ENCODE results near the gene TSACC. TPM values are rescaled to one million over a fixed set of nuclear protein-coding genes. Genes with fewer than 3 reads are reported as not detected.

TSACC gene
- total and polyA plus RNA-seq, 4 donors: 0.29 to 0.45 TPM; not detected in 2

- no peak overlapping the region for H3K4me3 ChIP-seq
- no peaks in the 10 kb centered on the region for H3K36me3 ChIP-seq (ENCODE audit: control insufficient read depth in 4 of 4, insufficient read depth in 4 of 4, low read length in 4 of 4)
- no peaks in the 10 kb centered on the region for H3K4me1 ChIP-seq (ENCODE audit: control insufficient read depth in 5 of 5, insufficient read depth in 5 of 5, low read length in 5 of 5)
- ATAC-seq (ENCODE audit: insufficient read depth, low FRiP score) (no peak), DNase-seq (no peak)
- TF ChIP-seq CTCF (IDR thresholded peaks at IDR 0.05; ENCODE audit: control extremely low read depth, extremely low read depth): no peak
- 85 to 88% methylated on average over 6 of the region's 6 CpGs for WGBS, 2 donors
- no peak overlapping the region for H3K27ac ChIP-seq (ENCODE audit: low read depth in 1 of 2, low read length in 1 of 2)
- no peak overlapping the region for H3K9ac ChIP-seq (ENCODE audit: insufficient read depth in 1 of 2, low read length in 2 of 2)
- no peaks in the 10 kb centered on the region for H3K9me3 ChIP-seq (ENCODE audit: control insufficient read depth in 4 of 4, insufficient read depth in 3 of 4, low read length in 3 of 4)
- H3K27me3 ChIP-seq (ENCODE audit: control insufficient read depth in 3 of 3, insufficient read depth in 3 of 3, low read length in 2 of 3): peaks cover 12 to 46% (median 21%) of the 10 kb centered on the region in 3 donors
Observed at GRCh38 chr1:156386134-156386901, 48.0 kb downstream of the TSACC start.

GRCh38 chr1:156386949-156387869, 48.9 kb downstream of the TSACC start:
- WGBS, 2 donors: 86 to 93% methylated on average over 8 of the region's 8 CpGs
- H3K27ac ChIP-seq (ENCODE audit: low read depth in 1 of 2, low read length in 1 of 2): no peak overlapping the region
- no peak for ATAC-seq (ENCODE audit: insufficient read depth, low FRiP score)
- no peak overlapping the region for H3K4me3 ChIP-seq
- no peaks in the 10 kb centered on the region for H3K4me1 ChIP-seq (ENCODE audit: control insufficient read depth in 5 of 5, insufficient read depth in 5 of 5, low read length in 5 of 5)
- no peak overlapping the region for H3K9ac ChIP-seq (ENCODE audit: insufficient read depth in 1 of 2, low read length in 2 of 2)
- TF ChIP-seq CTCF (IDR thresholded peaks at IDR 0.05; ENCODE audit: control extremely low read depth, extremely low read depth): no peak
- H3K27me3 ChIP-seq (ENCODE audit: control insufficient read depth in 3 of 3, insufficient read depth in 3 of 3, low read length in 2 of 3): peaks cover 12 to 54% (median 27%) of the 10 kb centered on the region in 3 donors
- H3K36me3 ChIP-seq (ENCODE audit: control insufficient read depth in 4 of 4, insufficient read depth in 4 of 4, low read length in 4 of 4): no peaks in the 10 kb centered on the region
- DNase-seq: no peak
- H3K9me3 ChIP-seq (ENCODE audit: control insufficient read depth in 4 of 4, insufficient read depth in 3 of 4, low read length in 3 of 4): no peaks in the 10 kb centered on the region

GRCh38 chr1:156387870-156388173, 49.5 kb downstream of the TSACC start:
- Histone ChIP-seq H3K36me3 (ENCODE audit: control insufficient read depth in 4 of 4, insufficient read depth in 4 of 4, low read length in 4 of 4) (no peaks in the 10 kb centered on the region), H3K9ac (ENCODE audit: insufficient read depth in 1 of 2, low read length in 2 of 2) (no peak overlapping the region), H3K4me3 (no peak overlapping the region), H3K9me3 (ENCODE audit: control insufficient read depth in 4 of 4, insufficient read depth in 3 of 4, low read length in 3 of 4) (no peaks in the 10 kb centered on the region), H3K4me1 (ENCODE audit: control insufficient read depth in 5 of 5, insufficient read depth in 5 of 5, low read length in 5 of 5) (no peaks in the 10 kb centered on the region), H3K27ac (ENCODE audit: low read depth in 1 of 2, low read length in 1 of 2) (no peak overlapping the region), H3K27me3 (ENCODE audit: control insufficient read depth in 3 of 3, insufficient read depth in 3 of 3, low read length in 2 of 3) (peaks cover 12 to 59% (median 27%) of the 10 kb centered on the region in 3 donors)
- WGBS, 2 donors: 16 to 27% methylated on average over 15 of the region's 15 CpGs
- ATAC-seq (ENCODE audit: insufficient read depth, low FRiP score) (no peak), DNase-seq (peak in 1 of 3 donors; percentile 32)
- no peak for TF ChIP-seq CTCF (IDR thresholded peaks at IDR 0.05; ENCODE audit: control extremely low read depth, extremely low read depth)

Data from lung (tissue), 12 donors.